ENCODE measurements around the gene GREB1. TPM values are rescaled to one million over a fixed set of nuclear protein-coding genes. Genes with fewer than 3 reads are reported as not detected.
A peak's percentile ranks its signal among the peaks of the same experiment; 100 is the strongest.

GREB1 gene
- total and polyA plus RNA-seq, 2 of the 13 experiments (the other 11 are each of a cell fraction or from before 2014, with no cell fraction given), result 31.3 to 61.2 TPM

GRCh38 chr2:11540996-11541692, 7.3 kb downstream of the GREB1 start (continued):
- TF ChIP-seq POLR2G (IDR thresholded peaks at IDR 0.05; ENCODE audit: low read depth, low read length), result no peak
- 0 out of 2 replicates have a peak, but pooled peaks have one; percentile 35 for TF ChIP-seq SRY (CRISPR knock-in tag; IDR thresholded peaks at IDR 0.05)
- TF ChIP-seq ZNF605 (CRISPR knock-in tag; IDR thresholded peaks at IDR 0.05), result no peak; the same call in 1 of the 2 replicates
- TF ChIP-seq ZNF276 (CRISPR knock-in tag; IDR thresholded peaks at IDR 0.05; ENCODE audit: low read depth), result no peak
- TF ChIP-seq CEBPB (IDR thresholded peaks at IDR 0.05; ENCODE audit: borderline replicate concordance, low read depth, low read length), result no peak
- TF ChIP-seq ZNF207 (IDR thresholded peaks at IDR 0.05; ENCODE audit: borderline replicate concordance), result no peak
- TF ChIP-seq DNMT3B (CRISPR knock-in tag; conservative IDR thresholded peaks at IDR 0.05), result no peak
- TF ChIP-seq MLLT10 (CRISPR knock-in tag; IDR thresholded peaks at IDR 0.05), result no peak
- 0 out of 2 replicates have a peak, but pooled peaks have one; percentile 14 for TF ChIP-seq ZNF737 (CRISPR knock-in tag; IDR thresholded peaks at IDR 0.05; ENCODE audit: borderline replicate concordance)
- no peak for TF ChIP-seq ZBTB3 (CRISPR knock-in tag; IDR thresholded peaks at IDR 0.05; ENCODE audit: borderline replicate concordance, low read depth)
- 0 out of 2 replicates have a peak, but pooled peaks have one; percentile 6 for TF ChIP-seq HNF1B (CRISPR knock-in tag; IDR thresholded peaks at IDR 0.05)
- no peak for TF ChIP-seq MEIS1 (CRISPR knock-in tag; IDR thresholded peaks at IDR 0.05; ENCODE audit: borderline replicate concordance)
- TF ChIP-seq YEATS4 (CRISPR knock-in tag; IDR thresholded peaks at IDR 0.05; ENCODE audit: borderline replicate concordance), result no peak
- no peak for TF ChIP-seq TEAD2 (CRISPR knock-in tag; IDR thresholded peaks at IDR 0.05)
- TF ChIP-seq ZNF264 (CRISPR knock-in tag; IDR thresholded peaks at IDR 0.05), result no peak
- no peak for TF ChIP-seq ZNF335 (CRISPR knock-in tag; IDR thresholded peaks at IDR 0.05)
- no peak for TF ChIP-seq RERE (CRISPR knock-in tag; IDR thresholded peaks at IDR 0.05; ENCODE audit: low read depth)
- no peak for TF ChIP-seq RFX1 (IDR thresholded peaks at IDR 0.05)
- no peak for TF ChIP-seq NR2F1 (CRISPR knock-in tag; IDR thresholded peaks at IDR 0.05)
- TF ChIP-seq NCOA2 (CRISPR knock-in tag; IDR thresholded peaks at IDR 0.05), result no peak
- no peak for TF ChIP-seq HMG20A (CRISPR knock-in tag; IDR thresholded peaks at IDR 0.05; ENCODE audit: borderline replicate concordance)
- no peak for TF ChIP-seq SATB2 (CRISPR knock-in tag; IDR thresholded peaks at IDR 0.05)
- TF ChIP-seq ZNF839 (CRISPR knock-in tag; IDR thresholded peaks at IDR 0.05; ENCODE audit: borderline replicate concordance), result 0 out of 2 replicates have a peak, but pooled peaks have one; percentile 11

All from HepG2 (cell line).